Measurements from ENCODE around the gene ADAM10. TPM values are rescaled to one million over a fixed set of nuclear protein-coding genes. Genes with fewer than 3 reads are reported as not detected.

Gene ADAM10
- 100 to 1,000 TPM; 151 to 158 TPM for total RNA-seq

GRCh38 chr15:58749532-58750337 is at the start of gene ADAM10:
ADAM10 (minus strand) TSS chr15:58749707; CDS start chr15:58749534, 173 bp downstream.

DNA sequence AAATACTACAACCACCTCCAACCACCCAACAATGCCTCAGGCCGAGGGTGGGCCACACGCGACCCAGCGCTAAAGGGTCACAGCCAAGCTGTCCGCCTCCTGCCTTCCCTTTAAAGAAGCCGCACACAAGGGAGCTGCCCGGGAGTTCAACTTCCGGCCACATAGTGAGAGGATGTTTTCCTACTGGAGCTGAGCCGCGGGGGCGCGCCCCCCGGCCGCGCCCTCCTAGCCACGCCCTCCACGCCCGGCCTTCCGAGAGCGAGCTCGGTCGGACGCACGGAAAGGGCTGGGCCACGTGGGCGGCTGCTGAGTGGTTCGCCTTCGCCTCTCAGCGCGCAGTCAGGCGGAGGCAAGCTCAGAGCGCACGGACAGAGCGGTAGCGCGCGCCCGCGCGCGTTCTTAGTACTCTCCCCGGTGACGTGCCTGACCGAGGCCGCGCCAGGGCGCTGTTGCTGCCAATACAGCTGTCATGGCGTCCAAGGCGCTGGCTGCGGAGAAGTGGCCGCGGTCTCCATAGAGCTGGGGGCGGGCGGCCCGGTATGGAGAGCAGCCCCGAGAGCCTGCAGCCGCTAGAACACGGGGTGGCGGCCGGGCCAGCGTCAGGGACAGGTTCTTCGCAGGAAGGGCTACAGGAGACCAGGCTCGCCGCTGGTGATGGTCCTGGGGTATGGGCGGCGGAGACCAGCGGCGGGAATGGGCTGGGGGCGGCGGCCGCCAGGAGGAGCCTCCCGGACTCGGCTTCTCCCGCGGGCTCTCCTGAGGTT is 21.5 kb upstream of the ADAM10 start, which contains the start of gene MINDY2:
MINDY2 (plus strand) TSS at position 446 of the 764 bp plus-strand sequence; CDS start at position 540, 94 bp downstream.

Other genes with a start within 250 kb of the ADAM10 start
- gene MINDY2, start 21.6 kb upstream of the ADAM10 start, total RNA-seq = 10 to 100 TPM; 14.3 to 14.4 TPM
- gene SLTM, start 184.0 kb upstream of the ADAM10 start, total RNA-seq = 100 to 1,000 TPM; 103 to 115 TPM
- 10 to 100 TPM; 38.9 to 40.8 TPM for gene RNF111, start 238.0 kb upstream of the ADAM10 start, total RNA-seq

Data from activated naive CD4-positive, alpha-beta T cell treated with anti-CD3 and anti-CD28 coated beads, Interleukin-2, amount 10 ng/mL, durations not matched to agents 5 hours and 36 hours (primary cell).